Upper lobe of left lung (tissue), 6 donors: Measurements from ENCODE around the gene PDK2. TPM values are rescaled to one million over a fixed set of nuclear protein-coding genes. Genes with fewer than 3 reads are reported as not detected.

Experiments
- ATAC-seq, 2 donors: fragments of 200-7000 bp; cut with Tn5 transposase; one replicate each; pipeline ENCODE4 v1.9.1; 2022; ENCODE audit warnings: mild to moderate bottlenecking in 2 of 2, moderate library complexity in 2 of 2; ENCODE audit not compliant: low FRiP score in 2 of 2
- DNase-seq, 2 donors: peaks; one replicate each; pipeline ENCODE4 v3.0.0-alpha.2; 2019 to 2020
- H3K27ac ChIP-seq, 4 donors: fragments of 200-600 bp; sonication (generic); one replicate each; pipeline ENCODE4 v1.5.1; 2016 to 2019
- H3K27me3 ChIP-seq, 4 donors: fragments of 200-600 bp; sonication (generic); one replicate each; pipeline ENCODE4 v1.5.1; 2017 to 2019
- H3K36me3 ChIP-seq, 4 donors: fragments of 200-600 bp; sonication (generic); one replicate each; pipeline ENCODE4 v1.5.1; 2016 to 2019
- H3K4me1 ChIP-seq, 4 donors: fragments of 200-600 bp; sonication (generic); one replicate each; pipeline ENCODE4 v1.5.1; 2018 to 2019
- H3K4me3 ChIP-seq, 4 donors: fragments of 200-600 bp; sonication (generic); one replicate each; pipeline ENCODE4 v1.5.1; 2017 to 2019; ENCODE audit warnings: mild to moderate bottlenecking in 2 of 4, moderate library complexity in 1 of 4
- H3K9me3 ChIP-seq, 4 donors: fragments of 200-600 bp; sonication (generic); one replicate each; pipeline ENCODE4 v1.5.1; 2018 to 2019
- EP300 ChIP-seq, 4 donors: sonication (generic); formaldehyde crosslinking; IDR thresholded peaks; one replicate each; pipeline ENCODE4 v1.5.1; 2017; ENCODE audit warnings: antibody characterized with exemption in 4 of 4, control low read depth in 2 of 4
- POLR2A ChIP-seq, 4 donors: fragments of 450-650 bp; IDR thresholded peaks; one replicate each; pipeline ENCODE4 v1.5.1; 2016 to 2017; ENCODE audit warnings: antibody characterized with exemption in 4 of 4, mild to moderate bottlenecking in 2 of 4
- POLR2AphosphoS5 ChIP-seq, 2 donors: sonication (generic); formaldehyde crosslinking; IDR thresholded peaks; one replicate each; pipeline ENCODE4 v1.5.1; 2017; ENCODE audit warnings: antibody characterized with exemption in 2 of 2
- WGBS, 2 donors: methylation state at CpG; one replicate each; pipeline ENCODE4 v1.1.5; 2017 to 2018; 5-methylcytosine and 5-hydroxymethylcytosine counted together
- total RNA-seq, 6 donors: library from RNA; depleted of rRNA in 4 of 6; stranded (reverse); fragments of >200 nt in 4 of 6; gene quantifications; one replicate each; pipeline versions ENCODE4 v1.1.0 to v1.2.1, GENCODE V29; 2016 to 2021
- TF ChIP-seq, protein P1 (sequence below), 6 experiments: fragments of 450-650 bp in 4 of 6; fragments of 200-600 bp in 2 of 6; sonication (generic) in 2 of 6; IDR thresholded peaks; one replicate each; pipeline ENCODE4 v1.5.1; 2016 to 2019; ENCODE audit warnings: antibody characterized with exemption in 6 of 6
- donor health status: DM: no; HTN: no; CAD: no; lungs with moderate emphysema.
- donor health status: DM: no; HTN: yes; CAD: no; lungs with severe emphysema.

PDK2 gene
- total RNA-seq, 6 donors from 2014 or later: 15.7 to 80.7 (median 34.9) TPM

- DNase-seq (no peak), ATAC-seq (no peak)
- TF ChIP-seq POLR2A (IDR thresholded peaks at IDR 0.05) (no peak), EP300 (IDR thresholded peaks at IDR 0.05) (no peak)
- TF ChIP-seq, protein P1, sequence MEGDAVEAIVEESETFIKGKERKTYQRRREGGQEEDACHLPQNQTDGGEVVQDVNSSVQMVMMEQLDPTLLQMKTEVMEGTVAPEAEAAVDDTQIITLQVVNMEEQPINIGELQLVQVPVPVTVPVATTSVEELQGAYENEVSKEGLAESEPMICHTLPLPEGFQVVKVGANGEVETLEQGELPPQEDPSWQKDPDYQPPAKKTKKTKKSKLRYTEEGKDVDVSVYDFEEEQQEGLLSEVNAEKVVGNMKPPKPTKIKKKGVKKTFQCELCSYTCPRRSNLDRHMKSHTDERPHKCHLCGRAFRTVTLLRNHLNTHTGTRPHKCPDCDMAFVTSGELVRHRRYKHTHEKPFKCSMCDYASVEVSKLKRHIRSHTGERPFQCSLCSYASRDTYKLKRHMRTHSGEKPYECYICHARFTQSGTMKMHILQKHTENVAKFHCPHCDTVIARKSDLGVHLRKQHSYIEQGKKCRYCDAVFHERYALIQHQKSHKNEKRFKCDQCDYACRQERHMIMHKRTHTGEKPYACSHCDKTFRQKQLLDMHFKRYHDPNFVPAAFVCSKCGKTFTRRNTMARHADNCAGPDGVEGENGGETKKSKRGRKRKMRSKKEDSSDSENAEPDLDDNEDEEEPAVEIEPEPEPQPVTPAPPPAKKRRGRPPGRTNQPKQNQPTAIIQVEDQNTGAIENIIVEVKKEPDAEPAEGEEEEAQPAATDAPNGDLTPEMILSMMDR (IDR thresholded peaks at IDR 0.05): no peak
- H3K27ac ChIP-seq: peak overlapping the region; percentile 37 to 83 (median 52)
- H3K27me3 ChIP-seq: peaks cover 0 to 2% (median 0%) of the 10 kb centered on the region in 4 donors
- H3K36me3 ChIP-seq: no peaks in the 10 kb centered on the region
- no peaks in the 10 kb centered on the region for H3K9me3 ChIP-seq
- no peak overlapping the region for H3K4me3 ChIP-seq
- peaks cover 19 to 37% (median 25%) of the 10 kb centered on the region in 4 donors for H3K4me1 ChIP-seq
- 50 to 57% methylated on average over 12 of the region's 12 CpGs for WGBS, 2 donors
Measured at GRCh38 chr17:50123649-50124349, 28.6 kb downstream of the PDK2 start.

DNA sequence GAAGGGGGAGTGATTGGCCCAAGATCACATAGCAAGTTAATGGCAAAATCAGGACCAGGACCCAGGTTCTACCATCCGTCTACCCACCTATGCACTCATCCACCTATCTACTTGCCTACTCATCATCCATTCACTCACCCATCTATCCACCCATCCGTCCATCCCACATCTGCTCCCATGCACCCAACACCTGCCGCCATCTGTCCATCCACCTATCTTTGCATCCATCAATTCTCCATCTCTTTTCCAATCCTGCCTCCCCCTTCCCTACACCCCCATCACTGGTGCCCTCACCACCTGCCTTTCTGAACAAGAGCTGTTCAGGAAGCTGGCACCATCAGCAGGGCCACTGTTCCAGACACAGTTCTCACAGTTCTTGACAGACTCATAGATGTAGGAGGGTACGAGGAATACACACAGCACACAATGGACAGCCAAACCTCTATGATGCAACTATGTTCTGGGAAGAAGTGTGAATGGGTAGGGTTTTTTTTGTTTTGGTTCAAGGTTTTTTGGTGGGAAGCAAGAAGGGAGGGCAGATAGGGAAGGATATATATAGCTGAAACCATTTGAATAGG is 30.4 kb downstream of the PDK2 start:
- no peak overlapping the region for H3K4me3 ChIP-seq
- H3K36me3 ChIP-seq: no peaks in the 10 kb centered on the region
- ATAC-seq (no peak), DNase-seq (no peak)
- H3K9me3 ChIP-seq: no peaks in the 10 kb centered on the region
- peaks cover 0 to 14% (median 10%) of the 10 kb centered on the region in 4 donors for H3K27me3 ChIP-seq
- H3K27ac ChIP-seq: no peak overlapping the region
- 93 to 95% methylated on average over 4 of the region's 4 CpGs for WGBS, 2 donors
- TF ChIP-seq POLR2A (IDR thresholded peaks at IDR 0.05): no peak
- TF ChIP-seq, protein P1 (IDR thresholded peaks at IDR 0.05): no peak
- TF ChIP-seq POLR2AphosphoS5 (IDR thresholded peaks at IDR 0.05): no peak
- TF ChIP-seq EP300 (IDR thresholded peaks at IDR 0.05): no peak
- peaks cover 34 to 54% (median 40%) of the 10 kb centered on the region in 4 donors for H3K4me1 ChIP-seq

GRCh38 chr17:50127697-50128361 is 32.7 kb downstream of the PDK2 start:
- WGBS, 2 donors: 38 to 55% methylated on average over 6 of the region's 6 CpGs
- peaks cover 34 to 58% (median 47%) of the 10 kb centered on the region in 4 donors for H3K4me1 ChIP-seq
- no peak for DNase-seq
- peaks cover 0 to 17% (median 11%) of the 10 kb centered on the region in 4 donors for H3K27me3 ChIP-seq
- H3K4me3 ChIP-seq: no peak overlapping the region
- no peaks in the 10 kb centered on the region for H3K9me3 ChIP-seq
- H3K27ac ChIP-seq: peak overlapping the region in 2 of 4 donors; percentile 73 to 81
- no peak for ATAC-seq
- H3K36me3 ChIP-seq: no peaks in the 10 kb centered on the region
- TF ChIP-seq EP300 (IDR thresholded peaks at IDR 0.05) (no peak), POLR2AphosphoS5 (IDR thresholded peaks at IDR 0.05) (no peak), POLR2A (IDR thresholded peaks at IDR 0.05) (no peak)
- TF ChIP-seq, protein P1 (IDR thresholded peaks at IDR 0.05): no peak

DNA sequence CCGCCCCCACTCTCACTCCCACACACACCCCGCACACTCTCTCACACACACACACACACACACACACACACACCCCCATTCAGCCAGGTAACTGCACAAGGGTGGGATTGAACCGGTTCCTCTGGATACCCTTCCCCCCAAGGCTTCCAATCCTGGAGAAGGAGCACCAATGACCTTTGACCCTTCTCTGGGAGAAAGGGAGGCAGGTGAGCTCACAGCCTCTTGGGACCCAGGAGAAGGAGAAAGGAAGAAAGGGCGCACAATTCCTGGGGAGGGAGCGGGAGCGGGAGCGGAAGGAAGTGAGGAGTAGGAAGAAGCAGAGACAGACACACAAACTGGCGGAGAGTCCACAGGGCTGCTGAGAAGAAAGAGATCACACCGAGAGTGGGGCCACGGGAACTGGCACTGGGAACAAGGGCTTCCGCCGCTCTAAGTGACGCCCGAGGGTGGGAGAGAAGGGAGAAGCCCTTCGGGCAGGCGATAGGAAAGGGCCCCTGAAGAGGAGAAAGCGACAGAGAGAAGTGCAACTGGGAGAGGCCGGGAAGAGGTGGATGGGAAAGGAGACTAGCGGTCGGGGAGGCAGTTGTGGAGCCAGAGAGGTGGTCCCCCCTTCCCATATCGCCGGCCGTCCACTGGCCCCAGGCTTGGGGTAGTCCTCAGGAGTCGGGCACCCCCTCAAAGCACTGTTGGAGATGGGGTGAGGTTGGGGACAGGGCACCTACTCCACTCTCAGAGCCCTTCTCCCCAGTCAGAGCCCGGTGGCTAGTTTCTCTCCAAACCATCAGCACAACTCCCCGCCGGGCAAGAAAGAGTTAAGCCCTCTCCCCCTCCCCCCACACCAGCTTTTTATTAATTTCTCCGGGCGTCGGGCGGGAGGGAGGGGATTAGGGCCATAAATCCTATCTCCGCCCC is 33.5 kb downstream of the PDK2 start:
- peaks cover 32 to 58% (median 49%) of the 10 kb centered on the region in 4 donors for H3K4me1 ChIP-seq
- TF ChIP-seq POLR2A (IDR thresholded peaks at IDR 0.05): no peak
- TF ChIP-seq POLR2AphosphoS5 (IDR thresholded peaks at IDR 0.05): no peak
- TF ChIP-seq, protein P1 (IDR thresholded peaks at IDR 0.05): no peak
- TF ChIP-seq EP300 (IDR thresholded peaks at IDR 0.05): no peak
- ATAC-seq: peak in 1 of 2 donors; percentile 16
- H3K36me3 ChIP-seq: no peaks in the 10 kb centered on the region
- H3K4me3 ChIP-seq: peak overlapping the region; percentile 0 to 59 (median 49)
- H3K27ac ChIP-seq: peak overlapping the region; percentile 1 to 81 (median 64)
- peaks cover 0 to 17% (median 11%) of the 10 kb centered on the region in 4 donors for H3K27me3 ChIP-seq
- WGBS, 2 donors: 9 to 11% methylated on average over 32 of the region's 32 CpGs
- DNase-seq: no peak
- H3K9me3 ChIP-seq: no peaks in the 10 kb centered on the region
